Measurements from ENCODE around the gene ASNSD1.
A peak's percentile ranks its signal among the peaks of the same experiment; 100 is the strongest.
"Not testable (repeated sequence)": the region's sequence is repeated elsewhere in the genome, so short reads cannot be mapped to it uniquely, and the experiment has no call there.

Gene ASNSD1

DNA sequence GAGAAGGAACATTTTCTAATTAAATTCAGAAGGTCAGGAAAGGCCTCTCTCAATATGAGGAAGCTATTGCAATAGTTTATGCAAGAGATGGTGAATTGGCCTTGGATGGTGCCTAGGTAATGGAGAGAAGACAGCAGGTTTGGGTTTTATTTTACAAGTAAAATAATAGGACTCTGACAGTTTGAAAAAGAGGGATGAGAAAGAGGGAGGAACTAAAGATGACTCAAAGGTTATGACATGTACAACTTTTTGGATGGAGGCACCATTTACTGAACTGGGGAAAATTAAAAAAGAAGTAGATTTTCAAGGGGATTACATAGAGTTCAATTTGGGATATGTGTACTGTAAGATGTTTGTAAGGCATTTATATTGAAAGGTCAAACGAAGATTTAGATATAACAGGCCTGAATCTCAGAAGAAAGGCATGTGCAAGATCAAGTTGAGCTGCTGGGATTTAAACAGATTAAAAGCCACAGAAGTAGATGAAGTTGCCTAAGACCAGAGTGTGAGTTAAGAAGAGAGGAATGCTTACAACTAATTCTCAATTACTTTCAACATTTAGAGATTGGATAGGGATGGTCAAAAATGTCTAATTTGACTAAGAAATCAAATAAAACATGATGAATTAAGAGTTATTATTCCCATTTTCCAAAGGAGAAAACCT lies 12.3 kb upstream of the ASNSD1 start:
- DNase-seq (ENCODE audit: low read depth), result no peak

DNA sequence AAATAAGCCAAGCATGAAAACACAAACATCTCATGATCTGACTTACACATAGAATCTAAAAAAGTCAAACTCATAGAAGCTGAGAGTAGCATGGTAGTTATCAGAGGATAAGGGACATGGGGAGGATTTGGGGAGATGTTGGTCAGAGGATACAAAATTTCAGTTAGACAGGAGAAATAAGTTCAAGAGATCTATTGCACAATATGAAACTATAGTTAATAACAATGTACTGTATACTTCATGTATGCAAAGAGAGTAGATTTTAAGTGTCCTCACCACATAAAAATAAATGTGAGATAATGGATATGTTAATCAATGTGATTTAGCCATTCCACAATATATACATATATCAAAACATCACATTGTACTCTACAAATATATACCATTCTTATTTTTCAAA lies 10.0 kb upstream of the ASNSD1 start:
- no peak for DNase-seq (ENCODE audit: low read depth)

DNA sequence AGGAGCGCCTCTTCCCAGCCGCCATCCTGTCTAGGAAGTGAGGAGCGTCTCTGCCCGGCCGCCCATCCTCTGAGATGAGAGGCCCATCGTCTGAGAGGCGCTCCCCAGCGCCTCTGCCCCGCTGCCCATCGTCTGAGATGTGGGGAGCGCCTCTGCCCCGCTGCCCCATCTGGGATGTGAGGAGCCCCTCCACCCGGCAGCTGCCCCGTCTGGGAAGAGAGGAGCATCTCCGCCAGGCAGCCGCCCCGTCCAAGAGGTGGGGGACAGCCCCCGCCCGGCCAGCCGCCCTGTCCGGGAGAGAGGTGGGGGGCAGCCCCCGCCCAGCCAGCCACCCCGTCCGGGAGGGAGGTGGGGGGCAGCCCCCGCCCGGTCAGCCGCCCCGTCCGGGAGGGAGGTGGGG lies 7.8 kb upstream of the ASNSD1 start:
- not testable (repeated sequence) for DNase-seq (ENCODE audit: low read depth)

DNA sequence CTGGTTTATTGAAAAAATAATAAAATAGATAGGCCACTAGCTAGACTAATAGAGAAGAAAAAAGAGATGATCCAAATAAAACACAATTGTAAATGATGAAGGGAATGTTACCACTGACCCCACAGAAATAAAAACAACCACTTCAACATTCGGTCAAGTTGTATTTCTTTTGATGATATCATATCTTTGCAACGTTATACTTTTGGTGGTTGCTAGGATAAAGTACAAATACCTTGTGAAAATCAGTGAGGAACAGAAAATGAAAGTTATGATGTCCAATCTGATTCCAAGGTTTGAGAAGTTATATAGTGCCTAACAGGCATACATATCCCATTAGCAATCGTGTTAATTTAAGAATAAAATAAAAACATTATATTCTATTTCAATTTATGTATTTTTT lies 6.6 kb upstream of the ASNSD1 start:
- no peak for DNase-seq (ENCODE audit: low read depth)

DNA sequence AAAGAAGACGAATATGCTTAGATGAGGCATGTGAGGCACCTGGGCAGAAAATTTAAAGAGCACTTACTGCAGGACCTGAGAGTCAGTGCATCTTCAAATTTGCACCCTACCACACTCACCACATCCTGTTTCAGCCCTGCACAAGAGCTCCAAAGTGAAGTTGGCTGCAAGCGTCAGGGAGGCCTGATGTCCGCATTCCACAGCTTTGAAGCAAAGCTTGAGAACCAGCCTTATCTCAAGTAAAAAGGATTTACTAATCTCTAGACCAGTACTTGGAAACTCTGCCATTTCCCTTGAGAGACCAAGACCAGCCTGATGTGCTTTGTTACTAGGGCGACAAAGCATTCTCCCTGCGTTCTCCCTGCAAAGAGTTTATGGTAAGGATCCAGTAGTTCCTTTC lies 3.4 kb upstream of the ASNSD1 start:
- DNase-seq (ENCODE audit: low read depth), result no peak

DNA sequence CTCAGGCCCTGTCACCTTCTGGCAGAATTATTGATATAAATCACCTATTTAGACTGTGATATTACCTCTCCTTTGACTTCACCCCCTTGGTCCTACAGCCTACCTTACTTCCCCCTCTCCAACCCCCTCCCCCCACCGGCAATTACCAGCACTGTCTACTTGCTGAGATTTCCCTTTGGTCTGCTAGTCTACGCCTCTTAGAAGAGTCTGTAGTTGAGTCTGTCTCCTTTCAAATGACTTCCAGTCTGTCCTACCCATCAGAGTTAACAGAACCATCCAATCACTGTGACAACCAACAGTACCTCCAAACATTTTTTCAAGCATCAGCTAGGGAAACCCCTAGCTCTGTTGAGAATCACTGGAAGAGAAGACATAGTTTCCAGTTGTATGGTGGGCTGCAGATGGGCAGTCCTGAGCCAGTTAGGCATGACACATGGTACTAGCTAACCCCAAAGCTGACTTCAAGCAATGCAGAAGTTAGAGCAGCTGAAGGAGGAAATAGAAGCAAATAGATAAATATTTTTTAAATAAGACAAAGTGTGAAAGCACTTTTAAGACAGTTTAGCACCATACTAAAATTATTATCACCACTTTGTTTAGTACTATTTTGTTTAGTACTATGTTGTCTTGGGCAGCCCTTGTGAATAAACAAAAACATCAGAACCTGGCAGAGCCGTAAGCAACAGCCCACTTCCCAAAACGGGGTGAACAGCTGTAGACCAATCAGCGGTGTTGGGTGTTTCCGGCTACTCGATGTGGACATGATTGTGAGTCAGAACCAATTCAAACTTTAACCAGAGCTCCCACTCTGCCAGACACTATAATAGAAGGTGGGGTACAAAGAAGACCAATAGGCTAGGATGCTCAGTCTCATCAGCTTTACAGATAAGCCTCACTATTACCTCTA lies 2.7 kb upstream of the ASNSD1 start:
- DNase-seq (ENCODE audit: low read depth), result no peak

DNA sequence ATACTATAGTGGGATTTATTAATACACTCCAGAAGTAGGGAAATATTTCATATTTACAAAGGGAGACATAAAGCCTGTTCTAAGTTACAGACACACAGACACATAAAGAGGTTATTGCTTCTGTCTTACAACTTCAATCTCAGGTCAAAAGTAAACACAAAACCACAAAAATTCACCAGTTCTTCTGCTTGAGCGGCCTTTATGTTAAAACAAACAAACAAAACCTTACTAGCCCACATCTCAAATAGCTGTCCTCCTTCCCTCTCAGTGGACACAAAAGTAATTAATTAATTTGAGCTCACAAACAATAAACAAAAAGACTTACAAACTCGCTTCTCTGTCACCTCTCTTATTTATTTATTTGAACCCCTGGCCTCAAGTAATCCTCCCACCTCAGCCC lies 1.5 kb upstream of the ASNSD1 start:
- DNase-seq (ENCODE audit: low read depth), result no peak

DNA sequence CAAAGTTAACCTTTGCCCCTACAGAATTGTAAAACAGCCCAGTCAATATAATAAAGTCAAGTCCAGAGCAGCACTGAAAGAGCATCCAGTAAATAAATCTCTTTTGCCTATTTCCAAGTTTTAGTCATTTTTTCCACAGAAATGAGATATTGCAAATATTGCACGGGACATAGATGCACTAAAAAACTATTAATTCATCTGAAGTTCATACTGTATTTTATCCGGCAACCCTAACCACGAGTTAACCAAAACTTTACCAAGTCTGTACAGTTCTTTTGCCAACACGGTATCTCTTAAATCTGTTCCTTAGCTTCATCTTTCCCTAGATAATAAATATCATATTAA lies 484 bp upstream of the ASNSD1 start:
- no peak for DNase-seq (ENCODE audit: low read depth)

DNA sequence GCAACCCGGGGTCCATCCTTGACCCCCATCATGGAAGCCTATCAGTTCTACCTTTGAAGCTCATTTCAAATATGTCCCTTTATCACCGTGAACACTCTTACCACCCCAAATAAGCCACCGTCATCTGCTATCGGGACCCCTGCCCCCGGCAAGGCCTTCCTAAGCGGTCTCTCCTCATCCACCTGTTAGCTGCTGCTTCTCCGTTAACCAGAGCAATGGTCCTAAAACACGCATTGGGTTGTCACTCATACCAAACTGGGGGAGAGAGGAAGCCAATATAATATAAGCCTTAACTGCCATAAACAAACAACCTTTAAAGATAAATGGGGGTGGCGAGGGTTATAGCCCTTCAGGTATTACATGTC lies 680 bp downstream of the ASNSD1 start:
- no peak for DNase-seq (ENCODE audit: low read depth)

DNA sequence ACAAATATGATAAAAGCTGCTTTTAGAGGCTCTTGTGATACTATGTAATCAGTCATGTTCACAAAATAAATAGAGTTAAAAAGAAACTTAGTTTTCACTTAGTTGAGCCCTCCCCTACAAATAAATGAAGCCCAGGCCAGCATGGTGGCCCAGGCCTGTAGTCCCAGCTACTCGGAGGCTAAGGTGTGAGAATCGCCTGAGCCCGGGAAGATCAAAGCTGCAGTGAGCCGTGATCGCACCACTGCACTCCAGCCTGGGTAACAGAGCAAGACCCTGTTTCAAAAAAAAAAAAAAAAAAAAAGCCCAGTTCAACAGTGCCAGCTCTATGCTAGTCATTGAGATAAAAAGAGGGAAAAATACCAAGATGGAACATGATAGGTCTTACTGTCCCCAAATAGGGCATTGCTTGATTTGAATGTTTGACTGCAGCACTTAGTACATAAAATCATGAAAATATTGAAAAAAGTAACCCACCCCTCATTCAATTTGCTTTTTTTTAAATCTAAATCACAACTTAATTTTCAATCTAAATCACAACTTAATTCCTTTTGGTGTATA lies 1.5 kb downstream of the ASNSD1 start:
- DNase-seq (ENCODE audit: low read depth), result no peak

DNA sequence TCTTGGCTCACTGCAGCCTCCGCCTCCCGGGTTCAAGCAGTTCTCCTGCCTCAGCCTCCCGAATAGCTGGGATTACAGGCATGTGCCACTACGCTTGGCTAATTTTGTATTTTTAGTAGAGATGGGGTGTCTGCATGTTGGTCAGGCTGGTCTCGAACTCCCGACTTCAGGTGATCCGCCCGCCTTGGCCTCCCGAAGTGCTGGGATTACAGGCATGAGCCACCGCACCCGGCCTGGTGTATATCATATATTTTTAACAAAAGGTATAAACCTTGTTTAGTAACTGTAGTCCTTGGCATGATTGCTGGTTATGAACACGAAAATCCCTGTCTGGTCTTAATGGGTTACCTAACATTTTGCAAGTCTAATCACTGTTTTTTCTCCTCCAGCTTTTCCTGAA lies 2.1 kb downstream of the ASNSD1 start:
- DNase-seq (ENCODE audit: low read depth), result not testable (repeated sequence)

DNA sequence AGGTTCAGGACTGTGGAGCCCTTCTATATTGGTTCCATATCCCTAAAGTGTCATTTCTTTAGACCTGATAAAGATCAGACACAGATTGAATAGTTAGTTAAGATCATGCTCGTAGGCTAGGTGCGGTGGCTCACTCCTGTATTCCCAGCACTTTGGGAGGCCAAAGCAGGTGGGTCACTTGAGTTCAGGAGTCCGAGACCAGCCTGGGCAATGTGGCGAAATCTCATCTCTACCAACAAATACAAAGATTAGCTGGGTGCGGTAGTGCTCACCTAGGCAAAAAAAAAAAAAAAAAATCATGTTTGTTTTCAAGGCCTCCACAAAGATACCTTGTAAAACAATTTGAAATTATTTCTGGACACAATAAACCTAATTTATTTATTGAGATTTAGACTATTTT lies 8.7 kb downstream of the ASNSD1 start:
- DNase-seq (ENCODE audit: low read depth), result no peak

DNA sequence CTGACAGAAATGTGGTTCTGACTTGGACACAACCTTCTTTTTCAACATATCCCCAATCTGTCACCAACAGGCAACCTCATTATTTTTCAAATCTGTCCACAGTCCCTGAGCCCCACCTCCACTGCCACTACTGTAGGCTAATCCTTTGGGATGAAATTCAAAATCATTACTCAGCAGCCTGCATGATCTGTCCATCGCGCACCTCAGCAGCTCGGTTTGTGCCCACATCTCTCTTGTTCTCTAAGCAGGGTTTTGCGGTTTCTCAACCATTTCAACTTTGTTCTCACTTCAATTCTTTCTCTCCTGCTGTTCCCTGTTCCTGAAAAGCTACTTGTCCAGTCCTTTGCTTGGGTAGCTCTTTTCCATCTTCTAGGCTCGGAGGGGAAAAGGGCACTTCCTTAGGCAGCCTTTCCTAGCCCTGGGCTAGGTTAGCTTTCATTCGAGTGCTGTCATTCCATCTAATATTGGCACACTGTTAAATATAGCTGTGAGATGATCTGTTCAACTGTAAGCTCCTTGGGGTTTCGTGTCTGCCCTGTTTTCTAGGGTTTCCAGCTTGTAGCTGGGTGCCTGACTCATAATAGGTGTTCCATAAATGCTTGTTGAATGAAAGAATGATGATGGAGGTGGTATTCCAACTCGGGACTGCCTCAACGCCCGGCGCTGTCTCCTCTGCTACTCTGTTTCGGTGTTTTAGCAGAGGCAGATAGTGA lies 12.6 kb downstream of the ASNSD1 start:
- no peak for DNase-seq (ENCODE audit: low read depth)

DNA sequence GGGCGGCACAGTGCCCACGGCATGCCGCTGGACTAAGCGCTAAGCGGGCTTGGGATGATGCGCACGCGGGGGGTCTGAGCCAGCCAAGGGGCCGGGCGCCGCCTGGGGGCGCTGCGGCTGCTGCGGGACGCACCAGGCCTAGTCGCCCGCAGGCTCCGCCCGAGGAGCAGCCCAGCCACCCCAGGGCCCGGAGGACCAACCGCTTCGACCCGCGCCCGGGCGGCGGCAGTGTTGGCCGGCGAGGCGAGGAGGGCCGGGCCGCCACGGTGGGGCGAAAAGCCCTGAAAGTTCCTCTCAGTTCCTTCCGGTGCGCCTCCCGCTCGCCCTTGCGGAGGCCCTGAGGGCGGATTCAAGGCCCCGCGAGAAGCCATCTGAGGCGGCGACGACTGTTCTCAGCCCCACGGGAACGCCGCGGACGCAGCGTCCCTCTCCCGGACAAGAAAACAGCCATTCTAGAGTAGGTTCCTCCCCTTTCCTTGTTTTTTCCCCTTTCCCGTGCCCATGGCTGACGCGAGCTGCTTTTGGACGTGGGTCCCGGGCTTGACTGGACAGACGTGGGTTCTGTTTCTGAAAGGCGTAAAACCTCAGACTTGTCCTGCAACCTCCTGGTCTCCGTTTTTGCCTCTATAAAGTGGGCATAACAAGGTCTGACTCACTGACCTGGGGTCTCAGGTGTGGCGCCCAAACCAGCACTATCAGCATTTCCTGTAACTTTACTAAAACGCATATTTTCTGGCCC lies 13.3 kb downstream of the ASNSD1 start, which contains the start of gene ANKAR:
ANKAR (plus strand) TSS at position 297 of the 739 bp plus-strand sequence. CDS start 1,821 bp downstream, outside the sequence.
- peak; percentile 51 for DNase-seq (ENCODE audit: low read depth)

DNA sequence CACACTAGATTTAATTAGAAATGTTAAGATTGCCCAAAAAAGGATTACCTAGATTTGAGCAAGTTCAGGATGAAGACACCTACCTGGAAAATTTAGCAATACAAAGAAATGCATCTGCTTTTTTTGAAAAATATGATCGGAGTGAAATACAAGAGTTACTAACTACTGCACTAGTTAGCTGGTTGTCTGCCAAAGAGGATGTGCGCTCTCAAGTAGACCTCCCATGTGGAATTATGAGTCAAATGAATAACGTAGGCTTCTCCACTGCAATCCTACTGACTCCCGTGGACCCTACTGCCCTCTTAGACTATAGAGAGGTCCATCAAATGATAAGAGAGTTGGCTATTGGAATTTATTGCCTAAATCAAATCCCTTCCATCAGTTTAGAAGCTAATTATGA lies 15.2 kb downstream of the ASNSD1 start:
- DNase-seq (ENCODE audit: low read depth), result no peak

DNA sequence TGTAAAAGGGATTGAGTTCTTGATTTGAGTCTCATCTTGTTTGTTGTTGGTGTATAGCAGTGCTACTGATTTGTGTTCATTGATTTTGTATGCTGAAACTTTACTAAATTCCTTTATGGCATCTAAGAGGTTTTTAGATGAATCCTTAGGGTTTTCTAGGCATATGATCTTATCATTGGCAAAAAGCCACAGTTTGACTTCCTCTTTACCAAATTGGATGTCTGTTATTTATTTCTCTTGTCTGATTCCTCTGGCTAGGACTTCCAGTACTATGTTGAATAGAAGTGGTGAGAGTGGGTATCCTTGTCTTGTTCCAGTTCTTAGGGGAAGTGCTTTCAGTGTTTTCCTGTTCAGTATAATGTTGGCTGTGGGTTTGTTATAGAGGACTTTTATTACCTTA lies 18.0 kb downstream of the ASNSD1 start:
- no peak for DNase-seq (ENCODE audit: low read depth)

DNA sequence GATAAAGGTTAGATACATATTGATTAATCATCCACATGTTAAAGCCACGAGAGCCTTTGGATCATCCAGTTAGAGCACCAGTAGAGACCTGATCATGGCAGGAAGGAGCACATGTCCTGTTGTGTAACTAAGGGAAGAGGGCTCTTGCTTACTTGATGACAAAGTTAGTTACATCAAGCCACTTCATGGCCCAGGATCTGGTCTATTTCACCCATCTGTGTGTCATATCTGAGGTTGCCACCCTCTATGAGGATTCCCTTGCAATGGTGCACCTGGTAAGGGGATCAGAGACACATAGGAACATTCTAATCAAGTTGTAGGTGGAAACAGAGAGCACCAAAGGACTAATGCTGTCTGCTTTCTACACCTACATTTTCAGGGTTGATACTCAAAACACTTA lies 19.9 kb downstream of the ASNSD1 start:
- no peak for DNase-seq (ENCODE audit: low read depth)

DNA sequence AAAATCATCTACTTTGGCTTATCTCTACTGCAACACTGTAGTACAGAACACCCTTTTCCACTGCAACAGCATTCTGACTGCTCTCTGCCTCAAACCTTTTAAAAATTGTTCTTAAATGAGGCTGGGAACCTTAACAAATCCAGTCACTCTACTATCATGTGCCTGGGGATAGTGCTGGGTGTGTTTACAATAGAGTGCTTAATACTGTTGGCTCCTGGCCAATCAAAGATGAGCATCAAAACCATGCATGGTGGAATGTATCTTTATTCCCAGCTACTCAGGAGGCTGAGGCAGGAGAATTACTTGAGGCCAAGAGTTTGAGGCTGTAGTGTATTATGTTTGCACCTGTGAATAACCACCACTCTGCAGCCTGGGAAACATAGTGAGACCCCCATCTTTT lies 20.6 kb downstream of the ASNSD1 start:
- no peak for DNase-seq (ENCODE audit: low read depth)

DNA sequence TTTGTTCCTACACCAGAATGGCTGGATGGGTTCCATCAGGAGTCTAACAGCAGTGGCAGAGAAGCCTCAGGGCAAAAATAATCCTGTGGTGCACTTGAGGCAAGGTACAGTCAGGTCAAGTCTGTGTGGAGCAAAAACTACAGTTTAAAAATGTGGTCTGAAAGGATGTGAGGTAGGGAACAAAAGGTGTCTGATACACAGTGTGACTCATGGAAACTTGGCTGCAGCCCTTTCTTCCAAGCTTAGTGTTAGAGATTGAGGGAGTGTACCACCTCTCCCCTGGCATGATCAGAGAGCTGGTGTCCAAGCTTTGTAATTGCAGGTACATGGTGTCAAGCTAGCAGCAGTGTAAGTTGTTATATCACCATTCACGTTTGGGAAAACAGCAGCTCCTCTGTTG lies 22.1 kb downstream of the ASNSD1 start:
- no peak for DNase-seq (ENCODE audit: low read depth)

DNA sequence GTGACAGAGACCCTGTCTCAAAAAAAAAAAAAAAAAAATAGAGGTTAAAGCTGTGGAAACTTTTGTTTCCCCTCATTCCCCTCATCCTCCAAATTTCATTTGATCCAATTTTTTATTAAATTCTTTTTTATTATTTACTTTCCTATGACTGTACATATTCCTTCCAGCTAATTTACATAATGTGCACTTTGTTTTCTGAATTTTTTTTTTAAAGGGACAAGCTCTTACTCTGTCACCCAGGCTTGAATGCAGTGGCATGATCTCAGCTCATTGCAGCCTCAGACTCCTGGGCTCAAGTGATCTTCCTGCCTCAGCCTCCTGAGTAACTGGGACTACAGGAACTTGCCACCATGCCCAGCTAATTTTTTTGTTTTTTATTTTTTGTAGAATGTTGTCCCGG lies 23.6 kb downstream of the ASNSD1 start:
- no peak for DNase-seq (ENCODE audit: low read depth)

DNA sequence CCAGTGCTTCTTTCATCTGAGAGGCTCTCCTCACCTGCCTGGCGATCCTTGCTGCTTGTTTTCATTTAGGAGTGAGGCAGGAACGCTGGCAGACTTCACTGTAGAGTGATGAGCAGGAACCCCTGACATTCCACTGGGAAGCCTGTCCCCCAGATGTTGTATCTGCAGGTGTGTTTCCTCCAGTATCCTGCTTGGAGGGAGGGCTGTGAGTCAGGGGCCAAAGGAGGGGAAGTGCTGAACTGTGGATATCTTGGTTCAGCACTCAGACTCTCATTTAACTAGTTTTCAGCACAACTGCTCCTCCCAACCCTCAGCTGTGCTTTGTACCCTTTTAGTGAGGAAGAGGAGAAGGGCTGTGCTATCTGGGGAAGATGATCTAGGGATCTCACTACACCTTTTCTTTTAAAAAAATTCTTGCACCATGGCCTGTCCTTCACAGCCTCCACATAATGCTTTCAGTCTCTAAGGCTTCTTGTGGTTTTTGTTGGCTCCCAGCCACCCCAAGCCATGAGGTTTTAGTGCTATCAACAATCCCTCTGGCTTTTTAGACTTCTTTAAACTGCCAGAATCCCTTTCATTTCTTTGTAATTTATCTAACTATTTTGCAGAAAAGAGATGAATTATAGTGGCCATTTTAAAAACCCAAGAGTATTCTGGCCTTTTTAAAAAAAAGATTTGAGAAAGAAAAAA lies 24.4 kb downstream of the ASNSD1 start:
- no peak for DNase-seq (ENCODE audit: low read depth)

Measured in stimulated activated CD8-positive, alpha-beta memory T cell treated with anti-CD3 and anti-CD28 coated beads, Interleukin-7, amount 100 ng/mL, for 24 hours (primary cell).